Measurements from ENCODE around the gene TFIP11.

TFIP11 gene

DNA sequence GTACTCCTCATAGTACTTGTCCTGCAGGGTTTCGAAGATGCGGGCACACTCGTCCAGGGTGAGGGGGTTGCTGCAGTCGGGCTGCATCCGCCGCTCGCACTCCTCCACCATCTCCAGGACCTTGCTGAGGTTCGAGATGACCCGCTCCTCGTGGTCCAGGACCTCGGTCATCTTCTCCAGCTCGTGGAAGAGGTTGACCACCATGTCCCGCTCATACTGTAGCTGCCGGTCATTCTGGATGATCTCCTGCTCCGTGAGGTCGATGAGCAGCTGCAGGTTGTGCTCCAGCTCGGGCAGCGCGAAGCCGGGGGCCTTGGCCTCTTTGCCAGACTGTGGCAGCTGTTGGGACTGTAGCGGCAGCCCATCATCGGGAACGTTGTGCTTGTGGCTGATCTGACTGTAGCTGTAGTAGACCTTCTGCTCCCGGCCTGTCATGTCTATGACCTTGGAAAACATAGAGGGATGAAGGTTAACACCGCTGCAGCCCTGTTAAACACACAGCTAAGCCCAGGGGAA is 13.0 kb downstream of the TFIP11 start:
- no peak overlapping the region for H3K27ac ChIP-seq (ENCODE audit: insufficient read depth in 1 of 2, low read depth in 1 of 2, low read length in 2 of 2, poor library complexity in 1 of 2, severe bottlenecking in 2 of 2)
- DNase-seq = no peak
- no peaks in the 10 kb centered on the region for H3K27me3 ChIP-seq (replicated peaks in 2 of 5; ENCODE audit: control insufficient read depth in 4 of 5, insufficient read depth in 5 of 5, low read length in 4 of 5)
- WGBS (ENCODE audit: insufficient coverage) = 90% methylated on average over 24 of the region's 25 CpGs
- H3K9me3 ChIP-seq (ENCODE audit: control extremely low read depth in 1 of 5, control insufficient read depth in 4 of 5, insufficient read depth in 2 of 5, low read depth in 1 of 5, low read length in 4 of 5) = no peaks in the 10 kb centered on the region
- ChIA-PET CTCF (interaction anchor here (1.2 to 1.8 kb wide), 2 partner anchors 12 to 144 kb away, joined by 3 to 4 read pairs; no protein-coding TSS in a partner anchor), POLR2A (interaction anchor here (0.5 to 2.7 kb wide), 2 partner anchors 15 to 1439 kb away, joined by 3 to 8 read pairs; partner anchors contain the start of genes HPS4 and SRRD)
- H3K4me3 ChIP-seq (ENCODE audit: control insufficient read depth in 1 of 7, extremely low read depth in 1 of 7, insufficient read depth in 4 of 7, low read depth in 2 of 7, low read length in 6 of 7) = no peak overlapping the region
- peaks cover 11 to 20% (median 19%) of the 10 kb centered on the region in 4 experiments for H3K4me1 ChIP-seq (ENCODE audit: control extremely low read depth in 1 of 4, control insufficient read depth in 4 of 4, insufficient read depth in 4 of 4, low read length in 3 of 4)
- H3K36me3 ChIP-seq (ENCODE audit: control insufficient read depth in 4 of 4, insufficient read depth in 4 of 4, low read length in 3 of 4) = peaks cover 38 to 76% (median 64%) of the 10 kb centered on the region in 4 experiments

DNA sequence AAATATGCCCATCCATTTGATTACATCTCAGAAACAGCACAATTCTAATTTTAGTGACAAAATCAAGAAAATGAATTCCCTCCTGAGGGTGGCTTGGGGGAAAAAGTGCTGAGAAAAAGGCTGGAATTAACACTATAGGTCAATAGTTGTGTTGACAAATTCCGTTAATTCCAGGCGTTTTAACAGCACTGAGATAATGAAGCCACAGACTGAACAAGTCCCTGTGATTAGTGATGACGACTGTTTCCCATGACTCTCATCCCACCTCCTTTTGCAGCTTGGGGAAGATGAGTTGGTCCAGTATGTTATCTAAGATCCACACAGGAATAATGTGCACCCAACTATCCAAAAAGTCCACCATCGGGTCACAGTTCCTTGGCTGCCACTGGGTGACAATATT is 15.8 kb downstream of the TFIP11 start:
- DNase-seq = no peak
- Histone ChIP-seq H3K36me3 (ENCODE audit: control insufficient read depth in 4 of 4, insufficient read depth in 4 of 4, low read length in 3 of 4) (peaks cover 43 to 81% (median 71%) of the 10 kb centered on the region in 4 experiments), H3K27me3 (replicated peaks in 2 of 5; ENCODE audit: control insufficient read depth in 4 of 5, insufficient read depth in 5 of 5, low read length in 4 of 5) (no peaks in the 10 kb centered on the region), H3K4me1 (ENCODE audit: control extremely low read depth in 1 of 4, control insufficient read depth in 4 of 4, insufficient read depth in 4 of 4, low read length in 3 of 4) (no peaks in the 10 kb centered on the region), H3K9me3 (ENCODE audit: control extremely low read depth in 1 of 5, control insufficient read depth in 4 of 5, insufficient read depth in 2 of 5, low read depth in 1 of 5, low read length in 4 of 5) (no peaks in the 10 kb centered on the region), H3K27ac (ENCODE audit: insufficient read depth in 1 of 2, low read depth in 1 of 2, low read length in 2 of 2, poor library complexity in 1 of 2, severe bottlenecking in 2 of 2) (no peak overlapping the region), H3K4me3 (ENCODE audit: control insufficient read depth in 1 of 7, extremely low read depth in 1 of 7, insufficient read depth in 4 of 7, low read depth in 2 of 7, low read length in 6 of 7) (no peak overlapping the region)
- WGBS (ENCODE audit: insufficient coverage) = no CpG with 5 or more reads among the region's 4 CpGs
- CTCF ChIA-PET = interaction anchor here (1.3 kb wide), 1 partner anchor 170 kb away, joined by 3 read pairs; no protein-coding TSS in a partner anchor
- POLR2A ChIA-PET = interaction anchor here (2.7 kb wide), 1 partner anchor 13 kb away, joined by 8 read pairs; the partner anchor contains the start of genes HPS4 and SRRD

DNA sequence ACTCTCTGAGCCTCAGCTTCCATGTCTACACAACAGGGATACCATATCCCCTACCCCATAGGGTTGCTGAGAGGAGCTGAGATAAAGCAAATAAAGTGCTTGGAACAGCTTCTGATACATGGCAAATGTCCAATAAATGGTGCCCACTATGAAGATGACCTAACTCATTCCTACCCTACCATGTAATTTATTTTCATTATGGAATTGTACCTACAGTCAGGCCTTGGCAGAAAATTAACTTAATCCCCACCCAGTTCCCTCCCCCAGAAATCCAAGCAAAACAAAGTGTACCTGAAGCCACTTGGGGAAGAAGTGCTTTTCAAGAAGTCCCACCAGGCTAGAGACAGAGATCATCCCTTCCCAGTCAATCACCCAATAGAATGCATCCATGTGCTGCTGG is 17.8 kb downstream of the TFIP11 start:
- CTCF ChIA-PET = interaction anchor here (1.6 to 2.0 kb wide), 2 partner anchors 8 to 10 kb away, joined by 11 read pairs; partner anchors contain the start of genes HPS4 and SRRD
- no peak for DNase-seq
- H3K9me3 ChIP-seq (ENCODE audit: control extremely low read depth in 1 of 5, control insufficient read depth in 4 of 5, insufficient read depth in 2 of 5, low read depth in 1 of 5, low read length in 4 of 5) = no peaks in the 10 kb centered on the region
- H3K36me3 ChIP-seq (ENCODE audit: control insufficient read depth in 4 of 4, insufficient read depth in 4 of 4, low read length in 3 of 4) = peaks cover 49 to 85% (median 69%) of the 10 kb centered on the region in 4 experiments
- H3K4me3 ChIP-seq (ENCODE audit: control insufficient read depth in 1 of 7, extremely low read depth in 1 of 7, insufficient read depth in 4 of 7, low read depth in 2 of 7, low read length in 6 of 7) = no peak overlapping the region
- H3K27me3 ChIP-seq (replicated peaks in 2 of 5; ENCODE audit: control insufficient read depth in 4 of 5, insufficient read depth in 5 of 5, low read length in 4 of 5) = no peaks in the 10 kb centered on the region
- POLR2A ChIA-PET = no interaction called here
- H3K4me1 ChIP-seq (ENCODE audit: control extremely low read depth in 1 of 4, control insufficient read depth in 4 of 4, insufficient read depth in 4 of 4, low read length in 3 of 4) = no peaks in the 10 kb centered on the region
- no peak overlapping the region for H3K27ac ChIP-seq (ENCODE audit: insufficient read depth in 1 of 2, low read depth in 1 of 2, low read length in 2 of 2, poor library complexity in 1 of 2, severe bottlenecking in 2 of 2)

DNA sequence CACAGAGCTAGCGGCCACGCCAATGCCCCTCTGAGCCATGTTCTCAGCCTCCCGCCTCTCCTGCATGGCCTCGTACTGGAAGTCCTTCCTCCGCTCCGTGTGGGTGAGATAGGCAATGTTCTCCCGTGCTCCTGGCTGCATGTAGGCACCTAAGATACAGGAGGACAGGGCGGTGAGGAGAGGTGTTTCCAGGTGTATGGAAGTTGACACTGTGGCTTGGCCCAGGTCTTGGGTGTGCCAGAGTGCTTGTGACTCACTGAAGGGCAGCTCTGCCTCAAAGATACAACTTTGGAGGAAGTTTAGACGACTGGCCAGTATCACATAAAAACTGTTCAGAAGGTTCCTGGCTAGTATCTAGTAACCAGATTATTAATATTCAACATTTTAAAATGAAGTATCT is 20.1 kb downstream of the TFIP11 start:
- H3K36me3 ChIP-seq (ENCODE audit: control insufficient read depth in 4 of 4, insufficient read depth in 4 of 4, low read length in 3 of 4) = peaks cover 48 to 93% (median 70%) of the 10 kb centered on the region in 4 experiments
- CTCF ChIA-PET = interaction anchor here (1.0 to 2.7 kb wide), 5 partner anchors 9 to 174 kb away, joined by 3 to 19 read pairs (median 6); partner anchors contain the start of genes HPS4 and SRRD

DNA sequence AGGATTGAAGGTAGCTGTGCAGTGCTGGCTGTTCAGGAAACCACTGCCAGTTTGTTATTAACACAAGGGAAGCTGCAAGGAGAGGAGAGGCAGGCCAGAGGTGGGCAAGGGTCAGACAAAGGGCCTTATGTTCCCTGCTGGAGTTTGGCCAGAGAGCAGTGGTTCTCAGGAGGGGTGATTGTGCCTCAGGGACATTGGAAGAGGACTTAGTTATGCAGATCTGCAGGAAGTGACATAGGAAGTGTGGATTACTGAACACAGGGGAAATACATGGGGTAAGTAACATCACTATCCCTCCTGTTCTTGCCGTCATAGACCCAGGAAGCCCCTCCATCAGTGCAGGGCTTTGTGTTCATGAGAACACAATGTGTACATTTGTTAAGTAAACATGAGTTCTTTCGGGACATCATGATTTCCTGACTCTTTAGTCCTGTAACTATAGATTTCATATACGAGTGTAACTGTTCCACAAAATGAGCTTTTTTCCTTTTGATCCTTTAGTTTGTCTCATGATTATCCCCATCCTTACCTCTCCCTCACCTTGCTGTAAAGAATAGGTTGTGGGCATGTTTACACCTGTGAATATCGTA is 22.7 kb downstream of the TFIP11 start:
- Histone ChIP-seq H3K27ac (ENCODE audit: insufficient read depth in 1 of 2, low read depth in 1 of 2, low read length in 2 of 2, poor library complexity in 1 of 2, severe bottlenecking in 2 of 2) (no peak overlapping the region), H3K4me3 (ENCODE audit: control insufficient read depth in 1 of 7, extremely low read depth in 1 of 7, insufficient read depth in 4 of 7, low read depth in 2 of 7, low read length in 6 of 7) (no peak overlapping the region), H3K4me1 (ENCODE audit: control extremely low read depth in 1 of 4, control insufficient read depth in 4 of 4, insufficient read depth in 4 of 4, low read length in 3 of 4) (peaks cover 5 to 13% (median 9%) of the 10 kb centered on the region in 4 experiments), H3K27me3 (replicated peaks in 2 of 5; ENCODE audit: control insufficient read depth in 4 of 5, insufficient read depth in 5 of 5, low read length in 4 of 5) (no peaks in the 10 kb centered on the region), H3K9me3 (ENCODE audit: control extremely low read depth in 1 of 5, control insufficient read depth in 4 of 5, insufficient read depth in 2 of 5, low read depth in 1 of 5, low read length in 4 of 5) (no peaks in the 10 kb centered on the region), H3K36me3 (ENCODE audit: control insufficient read depth in 4 of 4, insufficient read depth in 4 of 4, low read length in 3 of 4) (peaks cover 29 to 80% (median 51%) of the 10 kb centered on the region in 4 experiments)
- DNase-seq = no peak
- POLR2A ChIA-PET = no interaction called here
- CTCF ChIA-PET = interaction anchor here (1.0 kb wide), 1 partner anchor 14 kb away, joined by 3 read pairs; no protein-coding TSS in a partner anchor
- WGBS (ENCODE audit: insufficient coverage) = 77% methylated on average over 2 of the region's 4 CpGs

More for the DNA sequence above, 20.1 kb downstream of the TFIP11 start:
- no peak overlapping the region for H3K4me3 ChIP-seq (ENCODE audit: control insufficient read depth in 1 of 7, extremely low read depth in 1 of 7, insufficient read depth in 4 of 7, low read depth in 2 of 7, low read length in 6 of 7)
- POLR2A ChIA-PET = interaction anchor here (0.7 to 1.5 kb wide), 3 partner anchors 9 to 13 kb away, joined by 3 to 4 read pairs (median 4); partner anchors contain the start of genes HPS4 and SRRD
- H3K4me1 ChIP-seq (ENCODE audit: control extremely low read depth in 1 of 4, control insufficient read depth in 4 of 4, insufficient read depth in 4 of 4, low read length in 3 of 4) = no peaks in the 10 kb centered on the region
- DNase-seq = no peak
- H3K9me3 ChIP-seq (ENCODE audit: control extremely low read depth in 1 of 5, control insufficient read depth in 4 of 5, insufficient read depth in 2 of 5, low read depth in 1 of 5, low read length in 4 of 5) = no peaks in the 10 kb centered on the region
- H3K27me3 ChIP-seq (replicated peaks in 2 of 5; ENCODE audit: control insufficient read depth in 4 of 5, insufficient read depth in 5 of 5, low read length in 4 of 5) = no peaks in the 10 kb centered on the region
- 99% methylated on average over 7 of the region's 9 CpGs for WGBS (ENCODE audit: insufficient coverage)
- no peak overlapping the region for H3K27ac ChIP-seq (ENCODE audit: insufficient read depth in 1 of 2, low read depth in 1 of 2, low read length in 2 of 2, poor library complexity in 1 of 2, severe bottlenecking in 2 of 2)

DNA sequence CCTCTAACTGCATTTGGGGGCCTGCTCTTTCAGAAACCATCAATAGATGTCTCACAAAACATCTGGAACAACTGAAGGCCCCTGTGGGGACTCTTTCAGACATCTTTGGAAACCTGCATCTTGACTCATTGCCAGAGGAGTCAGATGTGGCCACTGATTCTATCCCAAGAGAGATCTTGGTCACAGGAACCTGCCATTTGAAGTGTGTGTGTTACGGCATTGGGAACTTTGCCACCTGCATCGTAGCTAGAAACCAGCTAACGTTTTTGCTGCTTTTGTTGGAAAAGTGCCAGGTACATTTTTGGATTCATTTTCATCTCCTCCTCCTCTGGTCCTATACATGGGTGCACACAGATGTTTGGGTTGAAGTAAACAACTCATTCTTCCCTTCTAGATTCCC is 24.3 kb downstream of the TFIP11 start:
- Histone ChIP-seq H3K4me1 (ENCODE audit: control extremely low read depth in 1 of 4, control insufficient read depth in 4 of 4, insufficient read depth in 4 of 4, low read length in 3 of 4) (peaks cover 11 to 20% (median 16%) of the 10 kb centered on the region in 4 experiments), H3K36me3 (ENCODE audit: control insufficient read depth in 4 of 4, insufficient read depth in 4 of 4, low read length in 3 of 4) (peaks cover 15 to 66% (median 39%) of the 10 kb centered on the region in 4 experiments), H3K4me3 (ENCODE audit: control insufficient read depth in 1 of 7, extremely low read depth in 1 of 7, insufficient read depth in 4 of 7, low read depth in 2 of 7, low read length in 6 of 7) (no peak overlapping the region), H3K27ac (ENCODE audit: insufficient read depth in 1 of 2, low read depth in 1 of 2, low read length in 2 of 2, poor library complexity in 1 of 2, severe bottlenecking in 2 of 2) (no peak overlapping the region), H3K27me3 (replicated peaks in 2 of 5; ENCODE audit: control insufficient read depth in 4 of 5, insufficient read depth in 5 of 5, low read length in 4 of 5) (no peaks in the 10 kb centered on the region), H3K9me3 (ENCODE audit: control extremely low read depth in 1 of 5, control insufficient read depth in 4 of 5, insufficient read depth in 2 of 5, low read depth in 1 of 5, low read length in 4 of 5) (no peaks in the 10 kb centered on the region)
- ChIA-PET CTCF (no interaction called here), POLR2A (no interaction called here)
- 80% methylated on average over 3 of the region's 3 CpGs for WGBS (ENCODE audit: insufficient coverage)
- no peak for DNase-seq

DNA sequence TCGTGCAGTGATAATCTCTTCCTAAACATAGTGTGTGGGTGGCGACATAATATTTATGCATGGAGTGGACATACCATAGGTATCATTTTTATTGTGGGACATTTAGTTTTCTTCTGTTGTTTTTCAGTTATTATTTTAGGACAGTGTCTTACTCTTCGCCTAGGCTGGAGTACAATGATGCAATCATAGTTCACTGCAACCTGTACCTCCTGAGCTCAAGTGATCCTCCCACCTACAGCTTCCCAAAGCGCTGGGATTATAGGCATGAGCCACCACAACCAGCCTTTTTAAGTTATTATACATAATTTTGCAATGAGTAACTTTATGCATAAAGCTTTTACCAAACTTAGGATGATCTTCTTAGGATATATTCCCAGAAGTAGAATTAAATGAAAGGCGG is 25.9 kb downstream of the TFIP11 start:
- no peak overlapping the region for H3K4me3 ChIP-seq (ENCODE audit: control insufficient read depth in 1 of 7, extremely low read depth in 1 of 7, insufficient read depth in 4 of 7, low read depth in 2 of 7, low read length in 6 of 7)
- WGBS (ENCODE audit: insufficient coverage) = no CpG with 5 or more reads among the region's 5 CpGs
- no peak overlapping the region for H3K27ac ChIP-seq (ENCODE audit: insufficient read depth in 1 of 2, low read depth in 1 of 2, low read length in 2 of 2, poor library complexity in 1 of 2, severe bottlenecking in 2 of 2)
- no peak for DNase-seq
- CTCF ChIA-PET = interaction anchor here (0.8 to 3.5 kb wide), 3 partner anchors 8 to 17 kb away, joined by 4 to 11 read pairs (median 5); no protein-coding TSS in a partner anchor
- H3K9me3 ChIP-seq (ENCODE audit: control extremely low read depth in 1 of 5, control insufficient read depth in 4 of 5, insufficient read depth in 2 of 5, low read depth in 1 of 5, low read length in 4 of 5) = no peaks in the 10 kb centered on the region
- POLR2A ChIA-PET = no interaction called here
- peaks cover 7 to 55% (median 25%) of the 10 kb centered on the region in 4 experiments for H3K36me3 ChIP-seq (ENCODE audit: control insufficient read depth in 4 of 4, insufficient read depth in 4 of 4, low read length in 3 of 4)
- peaks cover 22 to 36% (median 32%) of the 10 kb centered on the region in 4 experiments for H3K4me1 ChIP-seq (ENCODE audit: control extremely low read depth in 1 of 4, control insufficient read depth in 4 of 4, insufficient read depth in 4 of 4, low read length in 3 of 4)
- no peaks in the 10 kb centered on the region for H3K27me3 ChIP-seq (replicated peaks in 2 of 5; ENCODE audit: control insufficient read depth in 4 of 5, insufficient read depth in 5 of 5, low read length in 4 of 5)

Measured in common myeloid progenitor, CD34-positive (primary cell).